ENCODE measurements around the gene SLC8A1. TPM values are rescaled to one million over a fixed set of nuclear protein-coding genes. Genes with fewer than 3 reads are reported as not detected.

SLC8A1 gene
- total RNA-seq, 4 donors from 2014 or later, result 2.2 to 45.0 (median 9.6) TPM

GRCh38 chr2:40258135-40258457, 193.8 kb downstream of the SLC8A1 start:
- TF ChIP-seq CTCF (IDR thresholded peaks at IDR 0.05) (no peak), POLR2A (IDR thresholded peaks at IDR 0.05) (no peak)
- H3K4me3 ChIP-seq, result no peak overlapping the region
- H3K9me3 ChIP-seq, result no peaks in the 10 kb centered on the region
- no peaks in the 10 kb centered on the region for H3K36me3 ChIP-seq
- 64 to 67% methylated on average over 4 of the region's 4 CpGs for WGBS, 2 donors
- intact Hi-C loops (cut with DNase I), result no loop called here
- no peak for DNase-seq
- no peaks in the 10 kb centered on the region for H3K27me3 ChIP-seq
- no peaks in the 10 kb centered on the region for H3K4me1 ChIP-seq
- no peak overlapping the region for H3K27ac ChIP-seq

DNA sequence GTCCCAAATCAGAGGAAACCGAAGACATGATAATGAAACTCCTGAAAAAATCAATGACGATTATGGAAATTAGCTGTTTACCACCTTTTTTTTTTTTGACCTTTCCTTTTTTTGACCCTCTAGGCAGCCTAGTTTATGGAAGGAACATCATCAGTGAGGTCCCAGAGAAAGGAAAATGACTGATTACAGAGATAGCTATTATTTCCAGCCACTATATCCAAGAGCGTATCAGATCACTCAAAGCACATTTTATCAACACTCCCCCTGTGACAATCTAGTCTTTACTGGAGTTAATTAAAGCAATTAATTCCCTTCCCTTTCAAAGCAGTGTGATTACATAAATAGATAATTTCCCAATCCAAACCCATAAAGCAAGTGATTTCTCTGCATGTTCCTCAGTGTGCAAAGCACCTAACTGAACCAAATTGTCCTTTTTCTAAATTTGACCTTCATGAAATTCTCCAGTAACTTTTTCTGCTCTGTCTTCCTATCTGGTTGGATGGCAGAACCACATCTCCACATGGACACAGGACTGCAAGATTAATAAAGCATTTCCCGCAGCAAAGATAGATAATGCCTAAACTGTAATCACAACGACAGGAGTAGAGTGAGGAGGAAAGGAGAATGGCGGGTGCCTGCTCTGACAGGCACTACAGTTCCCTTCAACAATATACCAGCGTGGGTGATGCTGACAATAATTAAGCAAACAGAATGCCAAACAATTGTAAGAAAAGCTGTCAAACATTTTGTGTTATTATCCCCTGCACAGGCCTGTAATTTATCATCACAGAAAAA, 194.4 kb downstream of the SLC8A1 start:
- no peak overlapping the region for H3K27ac ChIP-seq
- DNase-seq, result no peak
- no peak overlapping the region for H3K4me3 ChIP-seq
- H3K36me3 ChIP-seq, result no peaks in the 10 kb centered on the region
- no peak for TF ChIP-seq POLR2A (IDR thresholded peaks at IDR 0.05)
- no peak for TF ChIP-seq CTCF (IDR thresholded peaks at IDR 0.05)
- H3K27me3 ChIP-seq, result no peaks in the 10 kb centered on the region
- H3K9me3 ChIP-seq, result no peaks in the 10 kb centered on the region
- intact Hi-C loops (cut with DNase I), result no loop called here
- 82 to 86% methylated on average over 7 of the region's 7 CpGs for WGBS, 2 donors
- H3K4me1 ChIP-seq, result no peaks in the 10 kb centered on the region

DNA sequence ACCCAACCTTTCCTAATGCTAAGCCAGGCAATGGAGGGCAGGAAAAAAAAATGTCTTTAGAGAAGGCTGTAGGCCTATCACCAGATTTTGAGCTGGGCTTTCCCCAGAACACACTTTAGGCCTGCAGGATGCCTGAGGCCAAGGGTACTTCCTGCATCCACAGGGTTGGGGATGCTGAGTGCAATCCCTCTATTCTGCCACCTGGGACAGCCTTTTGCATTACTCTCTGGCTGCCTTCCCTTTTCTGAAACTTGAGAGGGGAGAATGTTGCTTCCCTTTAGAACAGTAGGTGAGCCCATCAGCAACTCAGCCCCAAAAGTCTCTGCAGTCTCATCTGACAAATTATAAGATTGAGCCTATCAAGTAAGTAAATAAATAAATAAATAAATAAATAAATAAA, 195.2 kb downstream of the SLC8A1 start:
- no peaks in the 10 kb centered on the region for H3K36me3 ChIP-seq
- H3K27ac ChIP-seq, result no peak overlapping the region
- intact Hi-C loops (cut with DNase I), result no loop called here
- H3K4me1 ChIP-seq, result peaks cover 0 to under 1% (median 0%) of the 10 kb centered on the region in 3 donors
- no peak for TF ChIP-seq POLR2A (IDR thresholded peaks at IDR 0.05)
- TF ChIP-seq CTCF (IDR thresholded peaks at IDR 0.05), result peak in 1 of 6 experiments; percentile 31
- no peak overlapping the region for H3K4me3 ChIP-seq
- no peaks in the 10 kb centered on the region for H3K9me3 ChIP-seq
- no peak for DNase-seq
- no peaks in the 10 kb centered on the region for H3K27me3 ChIP-seq

GRCh38 chr2:40256008-40256407, 195.9 kb downstream of the SLC8A1 start:
- Histone ChIP-seq H3K27me3 (no peaks in the 10 kb centered on the region), H3K36me3 (no peaks in the 10 kb centered on the region), H3K4me1 (peaks cover 0 to 7% (median 4%) of the 10 kb centered on the region in 3 donors), H3K9me3 (no peaks in the 10 kb centered on the region), H3K4me3 (no peak overlapping the region), H3K27ac (no peak overlapping the region)
- WGBS, 2 donors, result 91 to 94% methylated on average over 6 of the region's 6 CpGs
- no peak for DNase-seq
- intact Hi-C loops (cut with DNase I), result no loop called here
- TF ChIP-seq CTCF (IDR thresholded peaks at IDR 0.05), result no peak
- no peak for TF ChIP-seq POLR2A (IDR thresholded peaks at IDR 0.05)

DNA sequence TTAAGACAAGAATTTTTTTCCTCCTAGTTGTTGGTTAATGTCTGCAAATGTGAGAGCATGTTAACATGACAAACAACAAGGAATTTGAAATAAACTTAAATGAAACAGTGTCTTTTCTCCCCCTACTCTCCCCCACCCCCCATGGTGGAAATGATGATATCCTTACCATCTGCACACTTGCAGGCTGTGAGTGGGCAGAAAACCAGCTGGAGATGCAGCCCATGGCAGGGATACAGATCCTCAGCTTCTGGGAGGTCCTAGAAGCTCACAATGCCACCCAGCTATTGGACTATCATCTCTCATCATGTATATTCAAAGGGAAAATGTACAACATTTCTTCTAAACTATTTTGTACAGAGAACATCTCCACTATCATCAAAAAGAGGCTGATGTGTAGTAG, 196.8 kb downstream of the SLC8A1 start:
- Histone ChIP-seq H3K27me3 (no peaks in the 10 kb centered on the region), H3K9me3 (no peaks in the 10 kb centered on the region), H3K4me1 (peaks cover 0 to 12% (median 5%) of the 10 kb centered on the region in 3 donors), H3K4me3 (no peak overlapping the region), H3K27ac (no peak overlapping the region), H3K36me3 (no peaks in the 10 kb centered on the region)
- TF ChIP-seq POLR2A (IDR thresholded peaks at IDR 0.05) (no peak), CTCF (IDR thresholded peaks at IDR 0.05) (no peak)
- intact Hi-C loops (cut with DNase I), result no loop called here
- no peak for DNase-seq
